AG09319 (cell line): ENCODE measurements around the gene MEX3A.

Experiments
- DNase-seq: peaks from one replicate; pipeline ENCODE4 v3.0.0-alpha.2; 2010; ENCODE audit warnings: low read depth; ENCODE audit errors: extremely low read depth
- CTCF ChIP-seq: IDR thresholded peaks from 2 replicates; pipeline ENCODE4 v1.5.1; 2011; ENCODE audit warnings: low read depth, mild to moderate bottlenecking, inconsistent platforms, low read length, moderate library complexity

MEX3A gene

GRCh38 chr1:156054500-156055280 is 27.6 kb downstream of the MEX3A start, which contains the start of gene LAMTOR2:
Gene LAMTOR2, plus strand, starts transcription at chr1:156054782. Its CDS starts 108 bp downstream, at chr1:156054890.
- DNase-seq: peak; percentile 83

DNA sequence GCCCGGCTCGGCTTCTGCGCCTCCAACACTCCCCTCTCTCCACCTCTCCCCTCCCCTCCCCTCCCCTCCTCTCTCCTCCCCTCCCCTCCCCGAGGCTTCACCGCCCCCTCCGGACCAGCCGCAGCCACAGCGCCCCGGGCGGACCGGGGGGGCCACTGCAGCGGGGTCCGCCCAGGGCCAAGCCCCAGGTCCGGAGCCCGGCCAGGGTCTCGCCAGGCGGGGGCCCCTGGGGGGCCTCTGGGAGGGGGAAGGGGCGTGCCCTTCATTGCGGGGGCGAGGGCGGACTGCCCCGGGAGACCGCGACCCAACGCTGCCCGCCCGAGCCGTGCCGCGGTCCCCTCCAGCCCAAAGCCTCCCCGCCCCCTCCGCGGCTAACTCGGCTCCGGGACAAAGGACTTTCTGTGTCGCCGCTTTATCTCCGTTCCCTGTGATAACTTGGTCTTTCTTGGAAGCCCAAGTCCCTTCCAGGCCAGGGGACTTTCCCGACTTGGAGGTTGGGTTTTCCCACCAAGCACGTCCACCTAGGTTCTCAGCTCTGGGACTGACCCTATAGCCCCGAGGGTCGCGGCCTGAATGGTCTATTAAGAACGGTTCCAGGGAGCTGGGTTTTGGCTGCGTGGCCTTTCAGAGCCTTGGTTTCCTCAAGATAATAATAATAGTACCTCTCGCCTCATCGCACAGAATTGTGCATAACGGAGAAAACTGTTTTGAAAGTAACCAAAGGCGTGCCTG is 28.3 kb downstream of the MEX3A start, which contains the start of gene UBQLN4:
TSS of gene UBQLN4 (minus strand) at position 31 of the 732 bp plus-strand sequence. CDS start 97 bp downstream, outside the sequence.
- DNase-seq: peak; percentile 70
- TF ChIP-seq CTCF: peak; percentile 32

More at GRCh38 chr1:156054500-156055280, 27.6 kb downstream of the MEX3A start, which contains the start of gene LAMTOR2:
- no peak; the same call in 1 of the 2 replicates for TF ChIP-seq CTCF

DNA sequence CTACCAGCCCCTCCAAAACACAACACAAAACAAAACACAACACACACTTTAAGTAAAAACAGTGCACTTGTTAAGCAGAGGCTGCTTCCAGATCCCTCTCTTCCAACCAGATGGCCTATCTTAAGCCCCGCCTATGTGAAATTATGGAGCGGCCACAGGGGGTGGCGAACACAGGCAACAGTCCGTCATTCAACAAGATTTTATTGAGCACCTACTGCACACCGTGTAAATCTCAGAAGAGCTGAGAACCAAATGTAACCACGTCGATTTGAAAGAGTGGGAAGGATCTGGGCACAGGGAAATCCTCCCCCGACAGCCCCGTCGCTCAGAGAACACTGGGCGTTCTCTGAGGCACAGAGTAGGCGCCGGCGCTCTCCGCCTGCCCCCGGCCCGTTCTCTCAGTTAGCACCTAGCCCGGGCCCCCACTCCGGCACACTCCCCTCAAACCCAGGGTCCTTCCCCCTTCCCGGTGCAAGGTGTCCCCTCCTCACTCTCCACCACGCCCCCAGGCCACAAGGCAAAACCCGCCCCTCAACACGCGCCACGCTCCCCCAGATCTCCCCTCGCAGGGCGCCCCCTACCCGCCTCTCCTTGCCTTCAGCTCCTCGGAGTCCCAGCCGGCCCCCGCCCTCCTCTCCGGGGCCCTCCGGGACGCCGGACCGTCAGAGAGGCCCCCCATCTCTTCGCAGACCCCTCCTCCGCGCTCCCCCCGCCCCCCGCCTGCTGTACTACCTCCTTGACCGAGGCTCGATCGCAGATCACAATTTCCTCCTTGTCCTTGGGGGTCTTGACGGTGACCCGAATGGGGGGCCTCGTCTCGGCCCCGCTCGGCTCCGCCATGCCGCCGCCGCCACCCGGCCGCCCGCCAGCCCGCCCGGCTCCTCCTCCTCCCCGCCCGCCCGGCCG is 29.1 kb downstream of the MEX3A start:
- peak; percentile 27 for TF ChIP-seq CTCF
- DNase-seq: no peak

- no peak for DNase-seq
- TF ChIP-seq CTCF: no peak
Observed at GRCh38 chr1:156051011-156051725, 31.1 kb downstream of the MEX3A start.

GRCh38 chr1:156050376-156050775 is 31.9 kb downstream of the MEX3A start:
- DNase-seq: no peak
- no peak for TF ChIP-seq CTCF

DNA sequence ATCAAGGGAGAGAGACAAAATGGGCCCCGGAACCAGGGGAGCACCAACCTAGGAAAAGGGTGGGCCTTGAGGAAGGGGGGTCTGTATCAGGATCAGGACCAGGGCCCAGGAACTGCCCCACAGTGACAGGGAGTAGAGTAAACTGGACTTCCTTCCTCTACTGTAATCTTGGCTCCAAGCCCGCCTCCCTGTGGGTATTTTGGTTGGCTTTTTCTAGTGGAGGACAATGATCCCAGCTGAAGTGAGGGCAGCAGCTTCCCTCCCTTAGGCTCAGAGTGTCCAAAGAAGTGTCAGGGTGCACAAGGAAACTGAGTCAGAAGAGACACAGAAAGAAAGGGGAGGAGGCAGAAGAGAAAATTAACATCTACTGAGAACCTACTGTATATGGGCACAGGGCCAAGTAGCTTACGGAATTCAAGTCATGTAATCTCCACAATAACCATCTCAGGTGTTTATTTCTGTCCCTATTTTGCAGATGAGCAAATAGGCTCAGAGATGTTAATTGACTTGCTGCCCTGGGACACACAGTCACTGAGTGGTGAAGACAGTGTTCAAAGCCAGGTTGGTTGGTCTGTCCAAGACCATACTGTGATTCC is 33.5 kb downstream of the MEX3A start:
- DNase-seq: no peak
- TF ChIP-seq CTCF: no peak
